Hypothalamus (tissue), 51 donors: ENCODE results near the gene HYAL4.
"Not testable (repeated sequence)": the region's sequence is repeated elsewhere in the genome, so short reads cannot be mapped to it uniquely, and the experiment has no call there.

Experiments
- DNase-seq, 51 donors: peaks; one replicate each; lab custom pipeline; 2025; lab: John Stamatoyannopoulos, UW

Gene HYAL4, protein sequence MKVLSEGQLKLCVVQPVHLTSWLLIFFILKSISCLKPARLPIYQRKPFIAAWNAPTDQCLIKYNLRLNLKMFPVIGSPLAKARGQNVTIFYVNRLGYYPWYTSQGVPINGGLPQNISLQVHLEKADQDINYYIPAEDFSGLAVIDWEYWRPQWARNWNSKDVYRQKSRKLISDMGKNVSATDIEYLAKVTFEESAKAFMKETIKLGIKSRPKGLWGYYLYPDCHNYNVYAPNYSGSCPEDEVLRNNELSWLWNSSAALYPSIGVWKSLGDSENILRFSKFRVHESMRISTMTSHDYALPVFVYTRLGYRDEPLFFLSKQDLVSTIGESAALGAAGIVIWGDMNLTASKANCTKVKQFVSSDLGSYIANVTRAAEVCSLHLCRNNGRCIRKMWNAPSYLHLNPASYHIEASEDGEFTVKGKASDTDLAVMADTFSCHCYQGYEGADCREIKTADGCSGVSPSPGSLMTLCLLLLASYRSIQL

DNA sequence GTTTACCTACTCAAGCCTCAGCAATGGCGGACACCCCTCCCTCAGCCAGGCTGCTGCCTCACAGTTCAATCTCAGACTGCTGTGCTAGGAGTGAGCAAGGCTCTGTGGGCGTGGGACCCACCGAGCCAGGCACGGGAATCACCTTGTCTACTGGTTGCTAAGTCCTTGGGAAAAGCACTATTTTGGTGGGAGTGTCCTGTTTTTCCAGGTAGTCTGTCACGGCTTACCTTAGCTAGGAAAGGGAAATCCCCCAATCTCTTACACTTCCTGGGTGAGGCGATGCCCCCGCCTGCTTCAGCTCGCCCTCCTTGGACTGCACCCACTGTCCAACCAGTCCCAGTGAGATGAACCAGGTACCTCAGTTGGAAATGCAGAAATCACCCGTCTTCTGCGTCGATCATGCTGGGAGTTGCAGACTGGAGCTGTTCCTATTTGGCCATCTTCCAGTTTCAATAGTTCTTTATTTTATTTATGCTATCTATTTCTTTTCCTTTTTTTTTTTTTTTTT lies at the start of gene HYAL4:
TSS of gene HYAL4 (plus strand) at position 458 of the 508 bp plus-strand sequence. CDS start 23,105 bp downstream, outside the sequence.
- DNase-seq = no peak

DNA sequence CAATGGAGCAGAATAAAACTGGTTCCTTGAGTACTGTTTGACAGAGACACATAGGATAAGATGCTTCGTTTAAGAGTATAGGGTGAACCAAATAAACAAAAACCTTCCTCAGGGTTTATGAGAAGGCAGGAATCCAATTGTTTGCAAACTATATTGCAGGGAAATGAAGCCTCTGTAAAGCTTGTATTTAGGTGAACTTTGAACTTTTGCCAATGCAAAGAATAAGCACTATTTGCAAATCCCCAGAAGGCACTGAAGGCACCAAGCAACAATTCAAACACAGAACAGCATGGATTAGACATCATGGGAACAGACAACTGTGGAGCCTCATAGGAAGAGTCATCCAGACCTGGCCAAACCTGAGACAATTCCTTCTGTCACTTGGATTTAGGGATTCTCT lies 49.1 kb upstream of the HYAL4 start:
- DNase-seq = no peak

DNA sequence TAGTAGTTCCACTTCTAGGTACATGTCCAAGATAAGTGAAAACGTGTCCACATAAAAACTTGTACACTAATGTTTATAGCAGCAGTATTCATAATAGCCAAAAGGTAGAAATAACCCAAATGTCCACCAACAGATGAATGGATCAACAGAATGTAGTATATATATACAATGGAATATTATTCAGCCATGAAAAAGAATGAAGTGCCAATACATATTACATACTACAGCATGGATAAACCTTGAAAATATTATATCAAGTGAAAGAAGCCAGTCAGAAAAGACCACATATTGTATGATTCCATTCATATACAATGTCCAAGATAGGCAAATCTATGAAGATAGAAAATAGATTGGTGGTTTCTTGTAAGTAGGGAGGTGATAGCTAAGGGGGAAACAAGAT lies 48.4 kb upstream of the HYAL4 start:
- DNase-seq = no peak

DNA sequence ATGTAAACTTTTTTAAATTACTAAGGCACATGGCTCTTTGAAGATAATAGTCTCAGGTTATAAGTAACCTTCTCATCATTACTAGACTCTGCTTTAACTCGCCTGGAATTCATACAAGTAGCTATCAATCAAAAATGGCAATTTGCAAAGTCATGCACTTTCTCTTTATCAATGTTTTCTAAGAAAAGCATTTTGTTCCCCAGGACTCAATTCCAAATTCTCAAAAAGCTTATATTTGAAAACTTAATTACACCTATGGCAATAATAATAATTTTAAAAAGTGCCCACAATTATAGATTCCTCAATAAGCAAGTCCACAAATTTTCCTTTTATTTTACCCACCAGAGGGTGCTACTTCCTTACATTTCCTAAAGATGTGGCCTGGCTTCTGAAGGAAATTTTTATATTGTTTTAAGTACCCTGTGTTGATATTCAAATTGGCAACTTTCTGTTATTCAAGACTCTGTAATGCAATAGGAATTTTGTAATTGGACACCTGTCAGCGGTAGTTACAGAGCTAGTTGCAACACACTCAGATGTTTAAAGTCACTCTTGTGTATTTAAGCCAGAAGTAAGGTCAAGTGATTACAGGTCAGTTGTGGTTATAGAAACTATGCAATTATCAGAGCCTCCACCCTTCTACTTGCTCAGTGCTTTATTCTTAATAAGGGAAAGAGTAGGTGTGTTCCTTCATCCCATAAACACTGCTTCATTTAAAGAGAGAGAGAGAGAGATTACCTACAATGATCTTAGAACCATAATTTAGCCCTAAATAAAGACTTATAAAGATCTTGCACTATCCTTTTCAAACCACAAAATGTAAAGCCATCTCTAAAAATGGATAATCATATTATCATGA lies 47.1 kb upstream of the HYAL4 start:
- DNase-seq = peak in 1 of 51 donors; percentile 47

DNA sequence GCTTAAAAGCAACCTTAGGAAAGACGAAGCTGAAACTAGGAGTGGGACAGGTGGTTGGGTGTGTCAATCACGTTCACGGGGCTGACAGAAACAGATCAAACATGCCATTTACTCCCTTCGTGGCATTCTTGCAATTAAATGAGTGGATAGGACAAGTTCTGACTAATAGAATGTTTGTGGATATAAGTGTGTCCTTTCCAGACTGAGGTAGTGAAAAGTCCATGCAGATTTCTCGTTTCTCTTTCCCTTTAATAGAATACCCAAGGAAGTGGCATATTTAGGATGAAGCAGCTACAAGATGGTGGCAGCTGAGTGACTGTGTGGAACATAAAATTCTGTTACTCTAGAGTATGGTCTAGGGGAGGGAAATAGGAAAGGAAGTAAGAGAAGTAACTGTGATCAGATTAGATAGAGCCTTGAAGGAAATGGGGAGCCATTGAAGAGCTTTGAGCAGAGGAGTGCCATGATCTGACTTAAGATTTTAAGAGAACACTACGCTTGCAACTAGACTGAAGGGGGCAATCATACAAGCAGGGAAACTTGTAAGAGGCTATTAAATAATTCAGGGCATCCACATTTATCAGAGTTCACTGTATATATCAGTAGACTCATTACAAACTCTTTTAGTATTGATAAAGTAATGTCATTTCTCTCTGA lies 46.3 kb upstream of the HYAL4 start:
- DNase-seq = no peak

DNA sequence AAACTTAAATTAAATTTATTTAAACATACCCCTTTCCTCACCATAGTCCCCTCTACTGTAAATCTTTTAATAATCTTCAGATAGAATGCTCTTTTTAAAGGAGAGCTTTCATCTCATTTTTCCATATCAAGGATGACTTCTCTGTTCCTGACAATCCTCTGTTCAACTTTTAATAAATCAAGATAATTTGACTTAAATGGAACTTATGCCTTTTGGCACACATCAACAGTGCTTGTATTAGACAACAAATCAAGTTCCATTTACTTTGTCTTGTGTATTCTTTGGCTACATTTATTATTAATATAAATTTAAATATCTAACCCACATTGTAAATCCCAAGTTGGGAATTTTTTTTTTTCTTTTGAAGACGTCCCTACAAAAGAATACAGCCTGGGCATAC lies 42.7 kb upstream of the HYAL4 start:
- no peak for DNase-seq

DNA sequence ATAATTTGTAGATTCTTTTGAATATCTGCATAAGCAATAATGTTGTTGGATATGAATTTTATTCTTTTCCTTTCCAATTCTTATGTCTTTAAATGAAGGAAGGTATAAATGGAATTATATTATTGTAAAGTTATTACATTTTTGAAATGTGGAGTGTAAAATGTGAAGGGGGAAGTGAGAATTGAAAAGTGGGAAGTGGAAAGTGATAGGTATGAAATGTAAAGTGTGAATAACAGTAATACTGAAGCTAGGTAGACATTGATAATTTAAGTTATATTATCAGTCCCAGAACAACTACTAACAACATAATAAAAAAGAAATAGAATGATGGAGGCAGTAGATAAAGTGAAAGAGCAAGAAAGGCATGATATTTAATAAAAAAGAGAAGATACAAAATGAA lies 39.7 kb upstream of the HYAL4 start:
- DNase-seq = no peak

DNA sequence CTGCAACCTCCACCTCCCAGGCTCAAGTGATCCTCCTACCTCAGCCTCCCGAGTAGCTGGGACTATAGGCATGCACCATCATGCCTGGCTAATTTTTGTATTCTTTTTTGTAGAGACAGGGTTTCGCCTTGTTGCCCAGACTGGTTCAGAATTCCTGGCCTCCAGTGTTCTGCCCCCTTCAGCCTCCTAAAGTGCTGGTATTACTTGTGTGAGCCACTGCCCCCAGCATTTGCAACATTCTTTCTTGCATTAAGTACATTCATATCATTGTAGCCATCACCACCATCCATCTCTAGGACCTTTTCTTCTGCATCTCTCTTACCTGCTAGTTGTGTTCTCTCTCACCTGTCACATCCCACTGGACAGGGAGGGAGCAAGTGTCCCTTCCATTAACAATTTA lies 35.5 kb upstream of the HYAL4 start:
- DNase-seq = no peak

DNA sequence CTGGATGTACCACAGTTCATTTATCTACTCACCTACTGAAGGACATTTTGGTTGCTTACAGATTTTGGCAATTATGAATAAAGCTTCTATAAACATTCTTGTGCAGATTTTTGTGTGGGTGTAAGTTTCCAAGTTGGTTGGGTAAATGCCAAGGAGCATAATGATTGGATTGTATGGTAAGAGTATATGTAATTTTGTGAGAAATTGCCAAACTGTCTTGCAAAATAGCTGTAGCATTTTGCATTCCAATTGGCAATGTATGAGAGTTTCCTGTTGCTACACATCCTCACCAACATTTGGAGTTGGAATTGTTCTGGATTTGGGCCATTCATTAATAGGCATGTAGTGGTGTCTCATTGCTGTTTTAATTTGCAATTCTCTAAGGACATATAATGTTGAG lies 33.9 kb upstream of the HYAL4 start:
- DNase-seq = no peak

DNA sequence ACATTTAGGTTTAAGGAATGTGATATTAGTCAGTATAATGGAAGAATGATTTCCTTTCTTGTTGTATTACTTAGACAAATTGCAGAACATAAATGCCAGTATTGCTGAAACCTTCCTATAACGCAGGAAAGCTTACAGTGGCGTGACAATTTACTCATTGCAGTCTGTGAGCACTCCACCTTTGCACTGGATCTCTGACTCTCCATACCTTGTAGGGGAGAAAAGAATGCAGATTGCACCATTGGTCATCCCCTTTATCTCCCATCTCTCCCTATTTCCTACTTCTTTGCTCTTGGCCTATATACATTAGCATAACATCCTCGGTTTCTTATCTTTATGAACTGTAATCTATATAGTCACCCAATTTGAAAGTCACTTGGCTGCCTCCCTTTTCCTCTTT lies 28.1 kb upstream of the HYAL4 start:
- DNase-seq = no peak

DNA sequence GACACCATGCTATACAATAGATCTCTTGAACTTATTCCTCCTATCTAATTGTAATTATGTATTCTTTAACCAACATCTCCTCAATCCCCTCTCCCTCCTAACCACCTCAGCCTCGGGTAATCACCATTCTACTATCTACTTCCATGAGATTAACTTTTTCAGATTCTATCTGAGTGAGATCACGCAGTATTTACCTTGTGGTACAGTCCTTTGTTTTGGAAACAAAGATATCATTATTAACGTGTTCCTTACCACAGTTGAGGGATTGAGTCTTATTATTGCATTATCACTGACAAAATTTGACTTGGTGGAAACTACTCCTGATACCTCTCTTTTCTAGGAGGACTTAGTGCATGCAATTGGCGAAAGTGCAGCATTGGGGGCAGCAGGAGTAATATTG lies 26.0 kb upstream of the HYAL4 start:
- no peak for DNase-seq

DNA sequence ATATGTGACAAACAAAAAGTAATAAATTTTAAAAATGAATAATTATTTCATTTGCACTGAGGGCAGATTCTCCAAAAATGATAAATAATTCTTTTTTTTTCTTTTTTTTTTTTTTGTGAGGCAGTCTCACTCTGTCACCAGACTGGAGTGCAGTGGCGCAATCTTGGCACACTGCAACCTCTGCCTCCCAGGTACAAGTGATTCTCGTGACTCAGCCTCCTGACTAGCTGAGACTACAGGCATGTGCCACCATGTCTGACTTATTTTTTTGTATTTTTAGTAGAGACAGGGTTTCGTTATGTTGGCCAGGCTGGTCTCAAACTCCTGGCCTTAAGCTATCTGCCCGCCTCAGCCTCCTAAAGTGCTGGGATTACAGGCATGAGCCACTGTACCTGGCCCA lies 25.2 kb upstream of the HYAL4 start:
- not testable (repeated sequence) for DNase-seq

DNA sequence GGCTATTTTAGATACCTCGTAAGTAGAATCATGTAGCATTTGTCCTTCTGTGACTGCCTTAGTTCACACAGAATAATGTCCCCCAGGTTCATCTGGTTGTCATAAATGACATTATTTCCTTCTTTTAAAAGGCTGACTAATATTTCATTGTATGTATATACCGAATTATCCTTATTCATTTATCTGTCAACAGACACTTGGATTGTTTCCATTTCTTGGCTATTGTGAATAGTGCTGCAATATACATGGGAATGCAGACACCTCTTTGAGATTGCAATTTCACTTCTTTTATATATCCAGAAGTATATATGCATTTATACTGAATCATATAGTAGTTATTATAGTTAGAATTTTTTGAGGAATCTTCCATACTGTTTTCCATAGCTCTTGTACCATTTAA lies 24.1 kb upstream of the HYAL4 start:
- no peak for DNase-seq

DNA sequence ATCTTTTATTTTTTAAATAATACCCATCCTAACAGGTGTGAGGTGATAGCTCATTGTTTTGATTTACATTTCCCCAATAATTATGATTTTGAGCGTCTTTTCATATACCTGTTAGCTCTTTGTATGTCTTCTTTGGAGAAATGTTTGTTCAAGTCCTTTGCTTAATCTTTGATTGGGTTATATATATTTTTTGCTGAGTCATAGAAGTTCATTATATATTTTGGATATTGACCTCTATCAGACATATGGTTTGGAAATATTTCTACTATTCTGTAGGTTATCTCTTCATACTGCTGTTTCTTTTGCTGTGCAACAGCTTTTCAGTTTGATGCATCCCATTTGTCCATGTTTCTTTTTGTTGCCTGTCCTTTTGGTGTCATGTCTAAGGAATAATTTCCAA lies 23.6 kb upstream of the HYAL4 start:
- DNase-seq = no peak

DNA sequence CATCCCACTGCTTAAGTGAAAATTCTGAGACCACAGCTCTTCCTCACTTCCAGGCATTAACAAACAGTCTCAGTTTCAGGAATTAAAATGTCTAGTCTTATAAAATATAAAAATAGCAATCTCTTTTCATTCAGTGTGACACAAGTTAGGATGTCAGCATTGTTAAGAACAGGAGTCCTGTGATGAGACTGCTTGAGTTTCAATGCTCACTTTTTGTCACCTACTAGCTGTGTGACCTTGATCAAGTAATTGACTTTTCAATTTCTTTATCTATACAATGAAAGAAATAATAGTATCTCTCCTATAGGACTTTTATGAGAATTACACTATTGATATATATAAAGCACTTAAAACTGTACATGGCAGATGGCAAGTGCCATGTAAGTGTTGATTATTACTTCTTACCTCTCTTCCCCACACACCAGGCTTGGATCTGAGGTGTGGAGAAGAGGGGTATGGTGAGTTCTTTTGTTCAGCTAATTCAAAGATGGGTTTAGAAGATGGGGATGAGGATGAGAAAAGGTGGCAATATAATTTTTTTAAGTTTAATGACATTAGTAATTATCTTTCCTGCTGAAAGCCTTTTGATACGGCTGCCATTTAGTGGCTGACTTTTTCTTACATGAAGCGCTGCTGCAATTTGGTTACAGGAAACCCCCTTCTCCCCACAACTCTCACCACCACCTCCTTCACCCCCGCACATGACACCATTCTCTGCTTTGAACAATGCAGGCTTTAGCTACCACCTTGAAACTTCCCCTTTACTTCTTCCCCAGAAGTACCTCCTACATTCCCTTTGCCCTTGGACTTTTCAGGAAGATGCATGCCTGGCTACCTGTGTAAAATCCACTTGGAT lies 20.8 kb upstream of the HYAL4 start:
- DNase-seq = no peak

DNA sequence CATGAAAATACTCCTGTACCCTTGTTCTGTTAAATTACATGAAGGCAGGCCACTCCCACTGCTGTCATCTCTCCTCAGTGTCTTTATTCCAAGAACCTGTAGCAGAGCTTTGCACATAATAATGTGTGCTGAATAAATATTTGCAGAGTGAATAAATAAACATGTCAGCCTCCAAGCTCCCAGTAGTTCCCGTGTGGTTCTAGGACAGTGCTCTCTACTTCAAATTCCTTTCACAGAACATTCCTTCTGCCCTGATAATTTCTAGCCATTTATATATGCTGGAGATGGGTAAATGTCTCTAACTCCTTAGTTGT lies 20.3 kb upstream of the HYAL4 start:
- DNase-seq = no peak

DNA sequence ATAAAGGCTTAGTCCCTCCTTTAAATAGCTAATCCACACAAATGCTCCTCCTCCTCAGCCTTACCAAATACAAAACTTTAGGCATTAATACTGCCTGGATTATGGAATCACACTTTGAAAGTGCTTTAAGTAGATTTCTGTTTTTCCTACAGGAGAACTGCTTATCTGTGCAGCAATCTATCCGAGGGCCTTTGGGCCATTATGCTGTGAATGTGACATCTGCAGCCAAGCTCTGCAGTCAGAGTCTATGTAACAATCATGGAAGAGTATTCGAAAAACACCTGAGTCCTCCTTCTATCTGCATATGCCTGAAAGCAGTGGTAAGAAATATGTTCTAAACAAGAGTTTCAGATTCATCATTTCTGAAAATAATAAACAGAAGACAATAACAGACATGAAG lies 16.2 kb upstream of the HYAL4 start:
- no peak for DNase-seq

DNA sequence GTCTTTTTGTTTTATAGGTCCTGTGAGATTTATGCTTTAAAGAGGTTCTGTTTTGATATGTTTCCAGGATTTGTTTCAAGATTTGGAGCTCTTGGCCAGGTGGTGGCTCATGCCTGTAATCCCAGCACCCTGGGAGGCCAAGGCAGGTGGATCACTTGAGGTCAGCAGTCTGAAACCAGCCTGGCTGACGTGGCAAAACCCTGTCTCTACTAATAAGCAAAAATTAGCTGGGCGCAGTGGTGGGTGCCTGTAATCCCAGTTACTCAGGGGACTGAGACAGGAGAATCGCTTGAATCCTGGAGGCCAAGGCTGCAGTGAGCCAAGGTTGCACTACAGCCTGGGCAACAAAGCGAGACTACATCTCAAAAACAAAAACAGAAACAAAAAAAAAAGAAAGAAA lies 8.3 kb upstream of the HYAL4 start:
- no peak for DNase-seq

DNA sequence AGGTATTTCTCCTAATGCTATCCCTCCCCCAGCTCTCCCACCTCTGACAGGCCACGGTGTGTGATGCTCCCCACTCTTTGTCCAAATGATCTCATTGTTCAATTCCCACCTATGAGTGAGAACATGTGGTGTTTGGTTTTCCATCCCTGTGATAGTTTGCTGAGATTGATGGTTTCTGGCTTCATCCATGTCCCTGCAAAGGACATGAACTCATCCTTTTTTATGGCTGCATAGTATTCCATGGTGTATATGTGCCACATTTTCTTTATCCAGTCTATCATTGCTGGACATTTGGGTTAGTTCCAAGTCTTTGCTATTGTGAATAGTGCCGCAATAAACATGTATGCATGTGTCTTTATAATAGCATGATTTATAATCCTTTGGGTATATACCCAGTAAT lies 5.9 kb upstream of the HYAL4 start:
- DNase-seq = not testable (repeated sequence)

DNA sequence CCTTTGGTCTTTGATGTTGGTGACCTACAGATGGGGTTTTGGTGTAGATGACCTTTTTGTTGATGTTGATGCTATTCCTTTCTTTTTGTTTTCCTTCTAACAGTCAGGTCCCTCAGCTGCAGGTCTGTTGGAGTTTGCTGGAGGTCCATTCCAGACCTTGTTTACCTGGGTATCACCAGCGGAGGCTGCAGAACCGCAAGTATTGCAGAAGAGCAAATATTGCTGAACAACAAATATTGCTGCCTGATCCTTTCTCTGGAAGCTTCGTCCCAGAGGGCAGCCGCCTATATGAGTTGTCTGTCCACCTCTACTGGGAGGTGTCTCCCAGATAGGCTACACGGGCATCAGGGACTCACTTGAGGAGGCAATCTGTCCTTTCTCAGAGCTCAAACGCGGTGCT lies 827 bp upstream of the HYAL4 start:
- DNase-seq = not testable (repeated sequence)
